A549 (cell line): Measurements from ENCODE around the gene DOCK10. TPM values are rescaled to one million over a fixed set of nuclear protein-coding genes. Genes with fewer than 3 reads are reported as not detected.

Experiments
- ATAC-seq, 2 experiments: fragments of 200-7000 bp in 1 of 2; fragments of >200 bp in 1 of 2; cut with Nextera tagmentation in 1 of 2; cut with Tn5 transposase in 1 of 2; 3 replicates each; pipeline versions ENCODE4 v1.8.0 to v1.9.1; 2018 to 2020; ENCODE audit warnings: mild to moderate bottlenecking in 1 of 2, moderate library complexity in 1 of 2
- CTCF ChIA-PET: fragments of 300-600 bp; sonication (Branson Sonifier 250); formaldehyde crosslinking; extraction: SDS; loops from one replicate; lab custom pipeline; 2021; ENCODE audit warnings: antibody characterized with exemption, inconsistent platforms; lab: Yijun Ruan, JAX
- POLR2A ChIA-PET: fragments of 350-600 bp; formaldehyde crosslinking; extraction: SDS; loops from one replicate; lab custom pipeline; 2021; ENCODE audit warnings: antibody characterized with exemption, inconsistent platforms; lab: Yijun Ruan, JAX
- DNase-seq, 2 experiments: peaks; one replicate each; pipeline versions ENCODE4 v3.0.0 to v3.0.0-alpha.2; 2011 to 2016; ENCODE audit warnings: low read depth in 1 of 2, low spot score in 1 of 2
- FAIRE-seq: peaks from 2 replicates; lab custom pipeline; 2011; peaks lifted over from hg19 to GRCh38; lab: Jason Lieb, UNC
- H3K27ac ChIP-seq, 2 experiments: fragments of >200 bp; sonication (Bioruptor Twin); formaldehyde crosslinking; 3 replicates each; pipeline ENCODE4 v1.5.1; 2016 to 2017
- H3K4me1 ChIP-seq: fragments of >200 bp; sonication (Bioruptor Twin); formaldehyde crosslinking; 3 replicates; pipeline ENCODE4 v1.6.1; 2016
- H3K4me2 ChIP-seq: fragments of >200 bp; sonication (Bioruptor Twin); formaldehyde crosslinking; 3 replicates; pipeline ENCODE4 v1.6.1; 2016
- H3K4me3 ChIP-seq: fragments of >200 bp; sonication (Bioruptor Twin); formaldehyde crosslinking; 3 replicates; pipeline ENCODE4 v1.5.1; 2016
- H3K9me3 ChIP-seq: fragments of >200 bp; sonication (Bioruptor Twin); formaldehyde crosslinking; 3 replicates; pipeline ENCODE4 v1.6.1; 2016
- CHD2 ChIP-seq: fragments of 150-350 bp; IDR thresholded peaks from 2 replicates; pipeline ENCODE4 v1.6.1; 2014; ENCODE audit warnings: low read length; ENCODE audit not compliant: partially characterized antibody
- EHMT2 ChIP-seq: fragments of 200-600 bp; sonication (generic); IDR thresholded peaks from 2 replicates; pipeline ENCODE4 v1.6.1; 2016; ENCODE audit warnings: antibody characterized with exemption, low read depth, mild to moderate bottlenecking, moderate library complexity
- ESRRA ChIP-seq: fragments of 150-350 bp; IDR thresholded peaks from 2 replicates; pipeline ENCODE4 v1.6.1; 2014; ENCODE audit warnings: mild to moderate bottlenecking, low read length, borderline replicate concordance
- FOSL2 ChIP-seq, 2 experiments: fragments of 450-650 bp in 1 of 2; fragments of >200 bp in 1 of 2; sonication (Bioruptor Twin) in 1 of 2; formaldehyde crosslinking; IDR thresholded peaks; 2 replicates each; pipeline versions ENCODE4 v1.5.0 to v1.6.1; 2016 to 2020; ENCODE audit warnings: mild to moderate bottlenecking in 1 of 2, moderate library complexity in 1 of 2
- FOXS1 ChIP-seq: fragments of 250-450 bp; sonication (Bioruptor Pico); IDR thresholded peaks from 2 replicates; pipeline ENCODE4 v1.5.0; 2020; ENCODE audit warnings: mild to moderate bottlenecking, moderate library complexity
- HEYL ChIP-seq: fragments of 250-450 bp; sonication (Bioruptor Pico); IDR thresholded peaks from 2 replicates; pipeline ENCODE4 v1.8.0; 2021; ENCODE audit warnings: mild to moderate bottlenecking, moderate library complexity
- HOXA7 ChIP-seq: fragments of 250-450 bp; sonication (Bioruptor Pico); IDR thresholded peaks from 2 replicates; pipeline ENCODE4 v1.5.0; 2020; ENCODE audit warnings: mild to moderate bottlenecking, moderate library complexity
- HOXB13 ChIP-seq: fragments of 250-450 bp; sonication (Bioruptor Pico); IDR thresholded peaks from 2 replicates; pipeline ENCODE4 v1.5.0; 2020; ENCODE audit warnings: low read depth, mild to moderate bottlenecking, moderate library complexity
- HOXB5 ChIP-seq: fragments of 250-450 bp; sonication (Bioruptor Pico); IDR thresholded peaks from 2 replicates; pipeline ENCODE4 v1.5.0; 2020; ENCODE audit warnings: mild to moderate bottlenecking, moderate library complexity
- JUNB ChIP-seq: fragments of >200 bp; sonication (Bioruptor Twin); formaldehyde crosslinking; IDR thresholded peaks from 2 replicates; pipeline ENCODE4 v1.6.1; 2016
- KDM1A ChIP-seq: fragments of 200-600 bp; sonication (generic); IDR thresholded peaks from 2 replicates; pipeline ENCODE4 v1.6.1; 2016; ENCODE audit warnings: low read depth, mild to moderate bottlenecking
- KDM5A ChIP-seq: fragments of 200-600 bp; sonication (generic); IDR thresholded peaks from 2 replicates; pipeline ENCODE4 v1.6.1; 2016; ENCODE audit warnings: antibody characterized with exemption, mild to moderate bottlenecking
- MAFK ChIP-seq: fragments of 450-650 bp; IDR thresholded peaks from 2 replicates; pipeline ENCODE4 v1.6.1; 2014; ENCODE audit not compliant: partially characterized antibody
- NFE2L2 ChIP-seq: fragments of 150-350 bp; conservative IDR thresholded peaks from 2 replicates; pipeline ENCODE4 v1.6.1; 2014; ENCODE audit warnings: low read length
- NPAS2 ChIP-seq: fragments of 250-450 bp; sonication (Bioruptor Pico); IDR thresholded peaks from 2 replicates; pipeline ENCODE4 v1.8.0; 2022; ENCODE audit warnings: mild to moderate bottlenecking, moderate library complexity, borderline replicate concordance
- PHF8 ChIP-seq: fragments of 200-600 bp; sonication (generic); IDR thresholded peaks from 2 replicates; pipeline ENCODE4 v1.6.1; 2016; ENCODE audit warnings: low read depth, mild to moderate bottlenecking, antibody characterized with exemption, moderate library complexity, borderline replicate concordance
- POLR2AphosphoS2 ChIP-seq: conservative IDR thresholded peaks from 2 replicates; pipeline ENCODE4 v1.6.1; 2012; ENCODE audit warnings: low read length, improper control_type of control experiment, inconsistent platforms
- RFX5 ChIP-seq: fragments of 450-650 bp; IDR thresholded peaks from 2 replicates; pipeline ENCODE4 v1.7.1; 2014; ENCODE audit warnings: antibody characterized with exemption, mild to moderate bottlenecking, moderate library complexity
- RNF2 ChIP-seq: fragments of 200-600 bp; sonication (generic); IDR thresholded peaks from 2 replicates; pipeline ENCODE4 v1.6.1; 2016; ENCODE audit warnings: low read depth, mild to moderate bottlenecking, antibody characterized with exemption, moderate library complexity, borderline replicate concordance
- SMC3 ChIP-seq: fragments of >200 bp; sonication (Bioruptor Twin); formaldehyde crosslinking; IDR thresholded peaks from 3 replicates; pipeline ENCODE4 v1.6.1; 2018; ENCODE audit warnings: inconsistent platforms
- SREBF2 ChIP-seq: fragments of 450-650 bp; IDR thresholded peaks from 2 replicates; pipeline ENCODE4 v1.6.1; 2014; ENCODE audit warnings: mild to moderate bottlenecking, moderate library complexity
- TFCP2L1 ChIP-seq: fragments of 250-450 bp; sonication (Bioruptor Pico); IDR thresholded peaks from 2 replicates; pipeline ENCODE4 v1.5.0; 2021; ENCODE audit warnings: mild to moderate bottlenecking
- ZSCAN20 ChIP-seq: fragments of 250-450 bp; sonication (Bioruptor Pico); IDR thresholded peaks from 2 replicates; pipeline ENCODE4 v1.8.0; 2022; ENCODE audit warnings: mild to moderate bottlenecking, moderate library complexity
- WGBS: methylation state at CpG from one replicate; pipeline ENCODE4 v1.1.6; 2017; ENCODE audit errors: missing lambda C conversion rate; 5-methylcytosine and 5-hydroxymethylcytosine counted together
- polyA plus RNA-seq, 4 experiments: library from polyadenylated mRNA; depleted of rRNA in 3 of 4; stranded (reverse); fragments of >200 nt; fragmentation: RNase III in 1 of 4; extraction: RNeasy Plus Mini Kit Qiagen cat#74134 plus additional on column Dnase treatment in 1 of 4; gene quantifications; 2 replicates in 3 of 4; 3 replicates in 1 of 4; pipeline ENCODE4 v1.2.3, GENCODE V29; 2011 to 2017
- TF ChIP-seq, protein P1 (sequence below): fragments of 250-450 bp; sonication (Bioruptor Pico); IDR thresholded peaks from 2 replicates; pipeline ENCODE4 v1.5.0; 2021; ENCODE audit warnings: mild to moderate bottlenecking, moderate library complexity, borderline replicate concordance
- TF ChIP-seq, protein P2 (sequence below): fragments of >200 bp; sonication (Bioruptor Twin); formaldehyde crosslinking; IDR thresholded peaks from 3 replicates; pipeline ENCODE4 v1.5.1; 2016
- TF ChIP-seq, protein P3 (sequence below): IDR thresholded peaks from 2 replicates; pipeline ENCODE4 v1.6.1; 2012; ENCODE audit warnings: low read depth, borderline replicate concordance
- TF ChIP-seq, protein P4 (sequence below): fragments of 450-650 bp; IDR thresholded peaks from 2 replicates; pipeline ENCODE4 v1.6.1; 2014; ENCODE audit warnings: antibody characterized with exemption

The DOCK10 gene
- polyA plus RNA-seq, 2 of the 4 experiments (the other 2 are of a cell fraction): 43.0 to 45.3 TPM

GRCh38 chr2:224954980-224955379 lies 87.3 kb downstream of the DOCK10 start:
- POLR2A ChIA-PET: no interaction called here
- TF ChIP-seq ZSCAN20 (CRISPR knock-in tag): no peak
- TF ChIP-seq, protein P1, sequence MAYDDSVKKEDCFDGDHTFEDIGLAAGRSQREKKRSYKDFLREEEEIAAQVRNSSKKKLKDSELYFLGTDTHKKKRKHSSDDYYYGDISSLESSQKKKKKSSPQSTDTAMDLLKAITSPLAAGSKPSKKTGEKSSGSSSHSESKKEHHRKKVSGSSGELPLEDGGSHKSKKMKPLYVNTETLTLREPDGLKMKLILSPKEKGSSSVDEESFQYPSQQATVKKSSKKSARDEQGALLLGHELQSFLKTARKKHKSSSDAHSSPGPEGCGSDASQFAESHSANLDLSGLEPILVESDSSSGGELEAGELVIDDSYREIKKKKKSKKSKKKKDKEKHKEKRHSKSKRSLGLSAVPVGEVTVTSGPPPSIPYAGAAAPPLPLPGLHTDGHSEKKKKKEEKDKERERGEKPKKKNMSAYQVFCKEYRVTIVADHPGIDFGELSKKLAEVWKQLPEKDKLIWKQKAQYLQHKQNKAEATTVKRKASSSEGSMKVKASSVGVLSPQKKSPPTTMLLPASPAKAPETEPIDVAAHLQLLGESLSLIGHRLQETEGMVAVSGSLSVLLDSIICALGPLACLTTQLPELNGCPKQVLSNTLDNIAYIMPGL (CRISPR knock-in tag): no peak
- TF ChIP-seq, protein P2, sequence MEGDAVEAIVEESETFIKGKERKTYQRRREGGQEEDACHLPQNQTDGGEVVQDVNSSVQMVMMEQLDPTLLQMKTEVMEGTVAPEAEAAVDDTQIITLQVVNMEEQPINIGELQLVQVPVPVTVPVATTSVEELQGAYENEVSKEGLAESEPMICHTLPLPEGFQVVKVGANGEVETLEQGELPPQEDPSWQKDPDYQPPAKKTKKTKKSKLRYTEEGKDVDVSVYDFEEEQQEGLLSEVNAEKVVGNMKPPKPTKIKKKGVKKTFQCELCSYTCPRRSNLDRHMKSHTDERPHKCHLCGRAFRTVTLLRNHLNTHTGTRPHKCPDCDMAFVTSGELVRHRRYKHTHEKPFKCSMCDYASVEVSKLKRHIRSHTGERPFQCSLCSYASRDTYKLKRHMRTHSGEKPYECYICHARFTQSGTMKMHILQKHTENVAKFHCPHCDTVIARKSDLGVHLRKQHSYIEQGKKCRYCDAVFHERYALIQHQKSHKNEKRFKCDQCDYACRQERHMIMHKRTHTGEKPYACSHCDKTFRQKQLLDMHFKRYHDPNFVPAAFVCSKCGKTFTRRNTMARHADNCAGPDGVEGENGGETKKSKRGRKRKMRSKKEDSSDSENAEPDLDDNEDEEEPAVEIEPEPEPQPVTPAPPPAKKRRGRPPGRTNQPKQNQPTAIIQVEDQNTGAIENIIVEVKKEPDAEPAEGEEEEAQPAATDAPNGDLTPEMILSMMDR: no peak
- TF ChIP-seq KDM1A: no peak
- no peak for TF ChIP-seq HOXB13
- no peak for TF ChIP-seq PHF8
- TF ChIP-seq HEYL (CRISPR knock-in tag): no peak
- no peak for TF ChIP-seq SMC3
- no peak for TF ChIP-seq FOSL2 (IDR thresholded peaks at IDR 0.05)
- no peak for TF ChIP-seq FOSL2 (CRISPR knock-in tag; IDR thresholded peaks at IDR 0.05)
- TF ChIP-seq SREBF2: no peak
- no peak for TF ChIP-seq JUNB
- no peak for TF ChIP-seq HOXA7 (CRISPR knock-in tag)
- no peak for TF ChIP-seq HOXB5
- TF ChIP-seq, protein P3, sequence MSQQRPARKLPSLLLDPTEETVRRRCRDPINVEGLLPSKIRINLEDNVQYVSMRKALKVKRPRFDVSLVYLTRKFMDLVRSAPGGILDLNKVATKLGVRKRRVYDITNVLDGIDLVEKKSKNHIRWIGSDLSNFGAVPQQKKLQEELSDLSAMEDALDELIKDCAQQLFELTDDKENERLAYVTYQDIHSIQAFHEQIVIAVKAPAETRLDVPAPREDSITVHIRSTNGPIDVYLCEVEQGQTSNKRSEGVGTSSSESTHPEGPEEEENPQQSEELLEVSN: no peak
- TF ChIP-seq FOXS1 (CRISPR knock-in tag): no peak
- TF ChIP-seq, all 56 proteins: peak for 0
- H3K9me3 ChIP-seq: no peaks in the 10 kb centered on the region
- ATAC-seq (no peak), DNase-seq (no peak), FAIRE-seq (no peak)
- no peak overlapping the region for H3K4me2 ChIP-seq
- H3K27ac ChIP-seq: no peak overlapping the region
- H3K4me1 ChIP-seq: 0 out of 3 replicates have a peak, but pooled peaks cover 3% of the 10 kb centered on the region
- no peak overlapping the region for H3K4me3 ChIP-seq
- CTCF ChIA-PET: no interaction called here

- H3K4me2 ChIP-seq: no peak overlapping the region
- no peak; a peak in 1 of 6 replicates for ATAC-seq
- ChIA-PET POLR2A (no interaction called here), CTCF (no interaction called here)
- 77% methylated on average over 6 of the region's 6 CpGs for WGBS
- TF ChIP-seq, protein P4, sequence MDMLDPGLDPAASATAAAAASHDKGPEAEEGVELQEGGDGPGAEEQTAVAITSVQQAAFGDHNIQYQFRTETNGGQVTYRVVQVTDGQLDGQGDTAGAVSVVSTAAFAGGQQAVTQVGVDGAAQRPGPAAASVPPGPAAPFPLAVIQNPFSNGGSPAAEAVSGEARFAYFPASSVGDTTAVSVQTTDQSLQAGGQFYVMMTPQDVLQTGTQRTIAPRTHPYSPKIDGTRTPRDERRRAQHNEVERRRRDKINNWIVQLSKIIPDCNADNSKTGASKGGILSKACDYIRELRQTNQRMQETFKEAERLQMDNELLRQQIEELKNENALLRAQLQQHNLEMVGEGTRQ: no peak
- TF ChIP-seq EHMT2 (no peak), RFX5 (no peak), TFCP2L1 (CRISPR knock-in tag) (no peak), CHD2 (no peak), RNF2 (no peak), HOXA7 (CRISPR knock-in tag) (no peak), MAFK (no peak), POLR2AphosphoS2 (no peak), ZSCAN20 (CRISPR knock-in tag) (no peak), ESRRA (no peak), KDM5A (no peak), KDM1A (no peak), NFE2L2 (no peak), NPAS2 (CRISPR knock-in tag) (no peak)
- TF ChIP-seq, protein P3: no peak
- no peak overlapping the region for H3K27ac ChIP-seq
- DNase-seq: no peak
- FAIRE-seq: no peak
- H3K4me3 ChIP-seq: no peak overlapping the region
- no peaks in the 10 kb centered on the region for H3K9me3 ChIP-seq
- H3K4me1 ChIP-seq: peaks cover 7% of the 10 kb centered on the region; the same call in 1 of the 3 replicates
These were observed 89.2 kb downstream of the DOCK10 start for GRCh38 chr2:224952936-224953657.
